Hematopoietic multipotent progenitor cell treated with erythropoietin and hydrocortisone succinate and interleukin-3 and kit ligand, for 15 days (in vitro differentiated cells): ENCODE data around the gene IL20RB.

Source experiments
- DNase-seq: peaks from one replicate; pipeline ENCODE4 v3.0.0-alpha.2; 2015; ENCODE audit warnings: low spot score

IL20RB gene

DNA sequence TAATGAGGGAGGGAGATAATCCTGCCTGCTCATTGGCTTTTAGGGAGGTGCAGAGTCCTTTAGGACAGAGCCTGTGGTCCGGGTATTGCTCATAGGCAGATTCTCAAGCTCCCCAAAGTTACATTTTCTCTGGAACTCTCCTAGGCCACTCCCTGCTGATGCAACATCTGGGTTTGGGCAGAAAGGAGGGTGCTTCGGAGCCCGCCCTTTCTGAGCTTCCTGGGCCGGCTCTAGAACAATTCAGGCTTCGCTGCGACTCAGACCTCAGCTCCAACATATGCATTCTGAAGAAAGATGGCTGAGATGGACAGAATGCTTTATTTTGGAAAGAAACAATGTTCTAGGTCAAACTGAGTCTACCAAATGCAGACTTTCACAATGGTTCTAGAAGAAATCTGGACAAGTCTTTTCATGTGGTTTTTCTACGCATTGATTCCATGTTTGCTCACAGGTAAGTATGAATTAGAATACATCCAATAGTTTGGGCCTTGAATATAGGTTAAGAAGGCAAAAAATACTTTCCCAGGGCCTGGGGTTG, at the start of gene IL20RB:
TSS of gene IL20RB (plus strand) at position 233 of the 538 bp plus-strand sequence. CDS start at position 364, 131 bp downstream.
- no peak for DNase-seq

DNA sequence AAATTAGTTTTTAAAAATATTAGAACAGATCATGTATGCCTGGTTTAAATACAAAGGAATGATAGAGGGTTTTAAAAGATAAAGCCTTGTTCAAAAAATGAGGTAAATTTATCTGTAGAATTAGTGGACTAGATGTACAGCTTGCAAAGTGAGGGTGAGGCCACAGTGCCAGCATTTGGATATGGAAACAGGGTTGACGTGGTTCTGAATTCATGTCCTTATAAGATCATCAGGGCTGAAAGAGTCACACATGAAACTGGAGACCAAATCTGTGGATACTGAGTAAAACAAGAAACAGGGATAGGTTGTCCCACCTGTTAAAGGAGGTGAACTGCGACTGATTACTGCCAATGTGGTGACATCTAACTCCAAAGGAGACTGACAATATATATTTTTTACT, 49.5 kb upstream of the IL20RB start:
- DNase-seq, result no peak

GRCh38 chr3:136909187-136909586, 48.6 kb upstream of the IL20RB start:
- no peak for DNase-seq

GRCh38 chr3:136910697-136911096, 47.1 kb upstream of the IL20RB start:
- no peak for DNase-seq

- DNase-seq, result no peak
Measured at GRCh38 chr3:136913168-136913567, 44.6 kb upstream of the IL20RB start.

GRCh38 chr3:136914739-136915138, 43.0 kb upstream of the IL20RB start:
- no peak for DNase-seq

DNA sequence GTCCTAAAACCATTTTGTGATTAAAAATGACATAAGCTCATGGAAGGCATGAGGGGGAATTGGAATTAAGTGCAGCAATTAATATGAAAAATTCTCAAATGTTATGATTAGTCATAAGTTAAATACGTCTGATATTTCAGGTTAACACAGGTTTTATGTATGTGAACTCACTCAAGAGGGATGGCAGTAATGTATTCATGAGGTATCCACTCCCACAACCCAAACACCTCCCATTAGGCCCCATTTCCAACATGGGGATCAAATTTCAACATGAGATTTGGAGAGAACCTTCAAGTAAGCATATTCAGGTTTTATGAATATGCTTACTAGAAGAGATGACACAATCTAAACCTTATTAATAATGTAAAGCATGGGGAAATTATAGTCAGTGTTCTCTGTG, 41.6 kb upstream of the IL20RB start:
- DNase-seq, result no peak

- no peak for DNase-seq
Measured at GRCh38 chr3:136919799-136920580, 37.8 kb upstream of the IL20RB start.

GRCh38 chr3:136920904-136921611, 36.7 kb upstream of the IL20RB start:
- no peak for DNase-seq

GRCh38 chr3:136925425-136926190, 32.2 kb upstream of the IL20RB start:
- no peak for DNase-seq

DNA sequence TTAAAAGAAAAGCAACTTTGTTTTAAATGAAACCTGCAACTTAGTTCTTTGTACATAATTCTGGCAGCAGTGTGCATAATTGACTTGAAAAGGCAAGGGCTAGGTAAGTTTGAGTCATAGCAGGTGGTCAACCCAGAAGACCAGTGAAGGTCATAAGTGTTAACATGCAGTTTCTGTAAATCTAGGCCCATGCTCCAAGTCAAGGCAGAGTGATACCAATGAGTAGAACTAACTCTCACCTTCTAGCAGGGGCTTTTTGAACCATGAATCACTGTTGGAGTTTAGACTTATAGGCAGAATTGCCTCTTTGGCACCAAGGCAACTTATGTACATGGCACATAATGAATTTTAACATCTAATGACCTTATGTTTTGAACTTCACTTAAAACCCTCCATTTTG, 29.5 kb upstream of the IL20RB start:
- no peak for DNase-seq

DNA sequence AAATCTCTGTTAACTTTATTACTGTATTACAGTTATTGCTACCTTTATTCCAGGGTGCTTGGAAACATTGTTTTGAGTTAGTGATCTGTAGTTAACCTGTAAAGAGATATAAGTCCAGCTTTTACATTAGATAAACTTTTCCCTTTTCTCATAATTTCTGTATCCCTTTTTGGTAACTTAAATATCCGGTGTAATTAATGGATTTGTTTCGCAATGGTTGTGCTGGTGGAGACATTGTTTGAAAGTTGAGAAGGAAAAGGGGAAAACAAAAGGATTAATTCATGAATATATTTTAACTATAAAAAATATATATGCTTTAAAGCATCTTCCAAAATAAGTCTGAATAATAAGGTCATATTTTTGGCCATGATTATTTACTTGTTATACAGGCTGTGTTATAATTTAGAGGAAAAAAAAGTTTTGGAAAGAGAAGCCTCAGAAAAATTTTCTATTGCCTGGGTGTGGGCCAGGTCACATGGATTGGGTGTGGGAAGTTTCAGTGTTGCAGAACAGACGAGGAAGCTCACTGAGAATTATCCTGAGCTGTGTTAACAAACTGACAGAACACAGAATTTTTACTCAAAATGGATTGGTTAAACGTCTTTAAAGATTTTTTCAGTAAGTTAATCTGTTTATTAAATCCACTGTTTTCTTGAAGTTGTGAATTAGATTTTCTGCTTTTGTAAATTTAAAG, 27.7 kb upstream of the IL20RB start:
- DNase-seq, result no peak

DNA sequence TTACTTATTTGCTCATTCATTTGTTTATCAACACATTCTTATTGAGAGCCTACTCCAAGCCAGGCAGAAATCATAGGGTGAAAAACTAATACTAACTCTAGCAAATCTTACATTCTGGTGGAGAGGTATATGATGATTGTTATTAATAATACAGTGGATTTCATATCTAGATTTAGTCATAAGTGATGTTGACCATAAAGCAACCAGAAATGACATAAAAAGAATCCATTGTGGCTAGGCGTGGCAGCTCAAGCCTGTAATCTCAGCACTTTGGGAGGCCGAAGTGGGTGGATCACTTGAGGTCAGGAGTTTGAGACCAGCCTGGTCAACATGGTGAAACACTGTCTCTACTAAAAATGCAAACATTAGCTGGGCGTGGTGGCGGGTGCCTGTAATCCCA, 26.2 kb upstream of the IL20RB start:
- no peak for DNase-seq

DNA sequence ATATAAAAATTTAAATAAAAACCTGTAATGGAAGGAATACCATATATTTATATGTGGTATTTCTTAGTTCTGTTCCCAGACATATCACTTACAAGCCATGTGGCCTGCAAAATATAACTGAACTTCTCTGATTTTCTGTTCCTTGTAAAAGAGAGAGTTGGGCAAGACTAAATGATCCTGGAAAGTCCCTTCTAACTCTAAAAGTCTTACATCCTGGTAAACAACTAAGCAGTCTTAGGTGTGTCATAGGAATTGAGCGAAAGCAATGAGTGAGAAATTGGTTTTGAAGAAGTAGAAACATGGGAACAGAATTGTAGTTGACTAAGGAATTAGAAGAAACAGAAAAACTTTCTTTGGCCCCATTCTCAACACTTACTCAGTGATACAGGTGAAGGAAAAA, 25.3 kb upstream of the IL20RB start:
- DNase-seq, result no peak

DNA sequence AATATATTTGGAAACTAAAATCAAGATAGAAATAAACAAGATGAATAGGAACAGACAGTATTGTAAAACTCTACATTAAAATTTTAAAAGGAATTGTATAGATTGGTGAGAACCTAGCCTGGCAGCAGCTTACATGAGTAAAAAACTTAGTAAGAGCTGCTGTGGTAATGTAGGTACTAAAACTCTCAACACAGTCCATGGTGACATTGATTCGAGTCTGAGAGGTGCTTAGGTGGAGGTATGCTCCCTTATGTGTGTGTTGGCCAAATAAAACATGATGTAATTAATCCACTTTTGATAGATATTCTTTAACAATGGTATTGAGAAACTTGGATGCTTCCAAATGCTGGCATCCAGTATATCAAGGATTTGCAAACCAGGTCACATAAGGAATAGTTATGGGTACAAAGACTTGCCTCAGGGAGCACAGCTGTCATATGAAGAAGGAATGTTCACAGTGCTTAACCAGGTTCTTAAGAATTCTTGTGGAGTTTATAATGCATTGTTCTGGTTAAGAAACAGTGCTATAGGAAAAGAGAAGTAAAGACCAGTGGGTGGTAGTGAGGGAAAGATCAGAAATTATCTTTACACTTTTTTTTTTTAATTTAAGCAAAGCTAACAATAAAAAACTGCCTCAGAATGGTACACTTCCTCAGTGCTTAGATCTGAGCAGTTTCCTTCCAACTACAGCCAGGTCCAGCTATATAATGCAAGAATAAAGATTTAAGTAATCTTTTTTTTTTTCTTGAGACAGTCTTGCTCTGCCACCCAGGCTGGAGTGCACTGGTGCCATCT, 24.6 kb upstream of the IL20RB start:
- no peak for DNase-seq

- DNase-seq, result no peak
Measured at GRCh38 chr3:136937175-136937574, 20.6 kb upstream of the IL20RB start.

GRCh38 chr3:136937851-136938250, 19.9 kb upstream of the IL20RB start:
- no peak for DNase-seq

- DNase-seq, result no peak
Measured at GRCh38 chr3:136938334-136938733, 19.4 kb upstream of the IL20RB start.

GRCh38 chr3:136939489-136939888, 18.3 kb upstream of the IL20RB start:
- no peak for DNase-seq

GRCh38 chr3:136942803-136943202, 15.0 kb upstream of the IL20RB start:
- no peak for DNase-seq

DNA sequence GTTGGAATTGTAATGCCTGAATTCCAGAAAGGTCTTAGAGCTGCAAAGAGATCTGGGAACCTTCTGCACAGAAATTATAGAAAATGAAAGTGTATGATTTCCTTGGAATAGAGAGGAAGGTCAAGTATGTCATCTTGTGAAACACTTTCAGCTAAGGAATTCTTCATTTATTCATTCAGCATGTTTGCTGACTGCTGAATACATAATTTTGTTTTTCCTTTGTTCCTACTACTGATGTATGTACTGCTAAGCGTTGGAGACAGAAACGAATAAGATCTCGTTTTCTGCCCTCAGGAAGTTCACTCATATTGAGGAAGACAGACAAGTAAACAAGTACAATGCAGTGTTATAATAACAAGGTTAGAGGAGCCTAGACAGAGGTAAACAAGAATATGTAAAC, 14.3 kb upstream of the IL20RB start:
- no peak for DNase-seq
